Activated T-cell treated with anti-CD3 and anti-CD28 coated beads, Interleukin-2, amount 50 U/mL, for 24 hours (primary cell): ENCODE results near the gene SLC25A41.

Source experiments
- DNase-seq: peaks from one replicate; pipeline ENCODE4 v3.0.0-alpha.2; 2020
- H3K27ac Mint-ChIP-seq: 2 replicates; pipeline ENCODE4 v1.8.0; 2020; ENCODE audit warnings: mild to moderate bottlenecking, mixed read lengths
- H3K27me3 Mint-ChIP-seq: 2 replicates; pipeline ENCODE4 v1.8.0; 2020; ENCODE audit warnings: mixed read lengths
- H3K36me3 Mint-ChIP-seq: 2 replicates; pipeline ENCODE4 v1.8.0; 2020; ENCODE audit warnings: low read depth, mixed read lengths
- H3K4me1 Mint-ChIP-seq: 2 replicates; pipeline ENCODE4 v1.8.0; 2020; ENCODE audit warnings: low read depth, mixed read lengths
- H3K4me3 Mint-ChIP-seq: 2 replicates; pipeline ENCODE4 v1.8.0; 2020; ENCODE audit warnings: mild to moderate bottlenecking, moderate library complexity, mixed read lengths
- H3K9me3 Mint-ChIP-seq: 2 replicates; pipeline ENCODE4 v1.8.0; 2020; ENCODE audit warnings: mixed read lengths

The SLC25A41 gene

GRCh38 chr19:6433663-6434062 lies at the start of gene SLC25A41:
SLC25A41 (minus strand) TSS chr19:6433763; CDS start chr19:6433693, 70 bp downstream.
- Mint-ChIP-seq H3K9me3 (no peaks in the 10 kb centered on the region), H3K4me1 (no peaks in the 10 kb centered on the region), H3K36me3 (no peaks in the 10 kb centered on the region), H3K27ac (no peak within 1 kb of the TSS), H3K27me3 (no peaks in the 10 kb centered on the region), H3K4me3 (no peak within 1 kb of the TSS)
- no peak for DNase-seq

DNA sequence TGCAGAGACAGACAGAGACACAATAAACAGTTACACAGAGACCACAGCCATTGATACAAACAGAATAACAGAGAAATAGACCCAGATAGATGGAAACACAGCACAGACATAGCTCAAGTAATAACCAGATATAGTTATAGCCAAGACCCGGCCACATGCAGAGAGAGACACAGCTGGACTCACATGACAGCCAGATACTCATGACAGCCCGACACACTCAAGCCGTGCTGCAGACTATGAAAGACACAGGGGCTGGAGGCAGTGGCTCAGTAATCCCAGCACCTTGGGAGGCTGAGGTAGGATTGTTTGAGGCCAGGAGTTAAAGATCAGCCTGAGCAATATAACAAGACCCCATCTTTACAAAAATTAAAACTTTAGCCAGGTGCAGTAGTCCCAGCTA lies 49.7 kb upstream of the SLC25A41 start:
- Mint-ChIP-seq H3K27ac (peak overlapping the region; percentile 96), H3K4me3 (no peak overlapping the region)

DNA sequence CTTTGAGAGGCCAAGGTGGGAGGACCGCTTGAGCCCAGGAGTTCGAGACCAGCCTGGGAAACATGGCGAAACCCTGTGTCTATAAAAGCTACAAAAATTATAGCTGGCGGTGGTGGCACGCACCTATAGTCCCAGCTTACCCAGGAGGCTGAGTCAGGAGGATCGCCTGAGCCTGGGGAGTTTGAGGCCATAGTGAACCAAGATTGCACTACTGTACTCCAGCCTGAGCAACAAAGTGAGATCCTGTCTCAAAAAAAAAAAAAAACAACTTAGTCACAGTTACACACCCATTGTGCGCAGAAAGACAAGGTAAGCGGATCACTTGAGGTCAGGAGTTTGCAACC lies 48.8 kb upstream of the SLC25A41 start:
- no peak for DNase-seq
- peaks cover 24% of the 10 kb centered on the region for H3K36me3 Mint-ChIP-seq
- H3K4me3 Mint-ChIP-seq: peak overlapping the region; percentile 95
- H3K9me3 Mint-ChIP-seq: no peaks in the 10 kb centered on the region
- H3K27ac Mint-ChIP-seq: peak overlapping the region; percentile 96
- H3K4me1 Mint-ChIP-seq: peaks cover 31% of the 10 kb centered on the region
- no peaks in the 10 kb centered on the region for H3K27me3 Mint-ChIP-seq

More for the DNA sequence above, 49.7 kb upstream of the SLC25A41 start:
- DNase-seq: no peak
- Mint-ChIP-seq H3K9me3 (no peaks in the 10 kb centered on the region), H3K36me3 (peaks cover 22% of the 10 kb centered on the region), H3K4me1 (peaks cover 31% of the 10 kb centered on the region), H3K27me3 (no peaks in the 10 kb centered on the region)

- Mint-ChIP-seq H3K27me3 (no peaks in the 10 kb centered on the region), H3K4me3 (peak within 1 kb of the TSS; percentile 95), H3K9me3 (no peaks in the 10 kb centered on the region), H3K27ac (peak within 1 kb of the TSS; percentile 96), H3K36me3 (peaks cover 29% of the 10 kb centered on the region), H3K4me1 (peaks cover 31% of the 10 kb centered on the region)
- peak; percentile 83 for DNase-seq
These were observed 48.2 kb upstream of the SLC25A41 start, which contains the start of gene DENND1C for GRCh38 chr19:6481541-6482342. DENND1C (minus strand) TSS chr19:6481787; CDS start chr19:6481695, 92 bp downstream.

DNA sequence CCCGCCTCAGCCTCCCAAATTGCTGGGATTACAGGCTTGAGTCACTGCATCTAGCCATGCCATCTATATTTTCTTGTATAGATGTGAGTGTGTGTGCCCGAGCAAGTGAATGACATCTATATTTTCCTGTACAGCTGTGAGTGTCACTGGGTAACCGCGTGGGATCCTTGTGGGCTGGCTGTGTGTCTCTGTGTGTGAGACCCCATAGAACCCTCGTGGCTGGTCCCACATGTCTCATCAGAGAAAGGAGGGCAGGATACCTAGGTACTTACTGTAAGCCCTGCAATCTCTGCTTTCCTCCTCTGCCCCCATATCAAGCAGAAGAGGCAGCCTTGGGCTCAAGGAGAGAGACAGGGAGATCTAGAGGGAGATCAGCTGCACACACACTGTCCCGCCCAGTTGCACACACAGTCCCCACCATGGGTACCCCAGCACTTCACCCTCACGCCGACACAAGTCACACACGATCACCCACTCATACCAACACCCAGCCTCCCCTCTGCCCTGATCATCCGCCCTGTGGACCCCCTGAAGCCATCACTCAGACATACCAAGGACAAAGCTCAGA lies 47.4 kb upstream of the SLC25A41 start:
- Mint-ChIP-seq H3K4me3 (peak overlapping the region; percentile 95), H3K27ac (peak overlapping the region; percentile 96), H3K36me3 (peaks cover 37% of the 10 kb centered on the region), H3K9me3 (no peaks in the 10 kb centered on the region), H3K4me1 (peaks cover 31% of the 10 kb centered on the region), H3K27me3 (no peaks in the 10 kb centered on the region)
- DNase-seq: peak; percentile 63

DNA sequence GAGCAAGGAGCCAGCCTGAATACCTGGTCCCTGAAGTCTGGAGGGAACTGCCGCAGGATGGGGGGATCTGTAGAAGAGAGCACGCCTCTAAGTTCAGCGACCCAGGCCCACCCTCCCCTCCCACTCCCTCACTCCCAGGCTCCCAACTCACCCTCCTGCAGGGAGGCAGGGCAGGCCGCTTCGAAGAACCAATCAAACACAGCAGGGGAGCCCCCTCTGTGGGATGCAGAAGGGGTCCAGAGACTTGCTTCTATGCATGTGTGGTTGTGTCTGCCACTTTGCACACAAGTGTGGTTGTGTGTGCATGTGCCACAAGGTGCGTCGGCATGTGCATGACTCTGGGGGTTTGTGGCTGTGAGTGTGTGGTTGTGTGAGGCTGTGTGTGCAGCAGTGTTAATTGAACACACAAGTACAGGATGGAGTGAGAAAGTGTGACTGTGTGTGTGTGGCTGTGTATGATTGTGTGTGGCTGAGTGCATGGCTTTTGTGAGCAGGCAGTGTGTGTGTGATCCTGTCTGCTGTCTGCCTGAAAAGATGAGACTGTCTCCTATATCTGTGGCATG lies 46.4 kb upstream of the SLC25A41 start:
- DNase-seq: no peak
- Mint-ChIP-seq H3K4me1 (peaks cover 31% of the 10 kb centered on the region), H3K27me3 (no peaks in the 10 kb centered on the region), H3K36me3 (peaks cover 44% of the 10 kb centered on the region), H3K4me3 (peak overlapping the region; percentile 95), H3K9me3 (no peaks in the 10 kb centered on the region), H3K27ac (peak overlapping the region; percentile 96)

DNA sequence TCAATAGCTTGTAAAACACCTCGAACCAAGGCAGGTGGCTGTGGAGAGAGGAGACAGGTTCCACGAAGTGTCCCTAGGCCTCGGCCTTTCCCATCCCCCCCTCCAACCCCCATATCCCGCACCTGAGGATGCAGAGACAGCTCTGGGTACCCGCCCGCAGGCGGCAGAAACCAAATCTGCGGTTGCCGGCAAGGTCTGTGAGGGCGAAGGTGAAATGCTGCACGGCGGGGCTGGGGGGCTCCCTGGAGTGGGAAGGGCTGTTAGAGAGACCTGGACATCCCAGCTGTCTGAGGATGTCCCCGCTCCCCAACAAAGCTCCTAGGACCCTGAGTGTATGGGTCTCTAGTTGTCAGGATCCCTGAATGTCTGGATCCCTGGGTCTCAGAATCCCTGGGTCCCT lies 45.3 kb upstream of the SLC25A41 start:
- Mint-ChIP-seq H3K4me1 (peaks cover 32% of the 10 kb centered on the region), H3K4me3 (no peak overlapping the region), H3K27me3 (no peaks in the 10 kb centered on the region), H3K27ac (peak overlapping the region; percentile 80), H3K36me3 (peaks cover 54% of the 10 kb centered on the region), H3K9me3 (no peaks in the 10 kb centered on the region)
- DNase-seq: no peak

- H3K4me1 Mint-ChIP-seq: peaks cover 21% of the 10 kb centered on the region
- H3K9me3 Mint-ChIP-seq: no peaks in the 10 kb centered on the region
- no peak overlapping the region for H3K4me3 Mint-ChIP-seq
- no peak overlapping the region for H3K27ac Mint-ChIP-seq
- no peaks in the 10 kb centered on the region for H3K27me3 Mint-ChIP-seq
- DNase-seq: no peak
- peaks cover 64% of the 10 kb centered on the region for H3K36me3 Mint-ChIP-seq
These were observed 43.4 kb upstream of the SLC25A41 start for GRCh38 chr19:6476896-6477431.

- Mint-ChIP-seq H3K27me3 (no peaks in the 10 kb centered on the region), H3K27ac (no peak overlapping the region), H3K4me3 (no peak overlapping the region), H3K36me3 (peaks cover 65% of the 10 kb centered on the region), H3K9me3 (no peaks in the 10 kb centered on the region), H3K4me1 (peaks cover 17% of the 10 kb centered on the region)
- peak; percentile 83 for DNase-seq
These were observed 42.8 kb upstream of the SLC25A41 start for GRCh38 chr19:6476155-6476895.

- no peaks in the 10 kb centered on the region for H3K27me3 Mint-ChIP-seq
- no peaks in the 10 kb centered on the region for H3K9me3 Mint-ChIP-seq
- H3K36me3 Mint-ChIP-seq: peaks cover 66% of the 10 kb centered on the region
These were observed 42.0 kb upstream of the SLC25A41 start for GRCh38 chr19:6475321-6476108.

DNA sequence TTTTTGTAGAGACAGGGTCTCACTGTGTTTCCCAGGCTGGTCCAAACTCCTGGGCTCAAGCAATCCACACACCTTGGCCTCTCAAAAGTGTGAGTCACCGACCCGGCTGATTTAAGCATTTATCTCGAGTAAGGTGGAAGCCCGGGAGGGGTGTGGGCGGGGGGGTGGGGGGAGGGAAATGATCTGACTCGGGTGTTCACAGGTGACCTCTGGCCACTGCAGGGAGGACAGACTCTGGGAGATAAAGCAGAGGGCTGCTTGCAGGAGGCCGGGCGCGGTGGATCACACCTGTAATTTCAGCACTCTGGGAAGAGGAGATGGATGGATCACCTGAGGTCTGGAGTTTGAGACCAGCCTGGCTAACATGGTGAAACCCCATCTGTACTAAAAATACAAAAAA lies 40.1 kb upstream of the SLC25A41 start:
- Mint-ChIP-seq H3K36me3 (peaks cover 69% of the 10 kb centered on the region), H3K4me3 (no peak overlapping the region)
- DNase-seq: no peak

More at GRCh38 chr19:6475321-6476108, 42.0 kb upstream of the SLC25A41 start:
- DNase-seq: no peak
- Mint-ChIP-seq H3K4me1 (peaks cover 13% of the 10 kb centered on the region), H3K27ac (no peak overlapping the region), H3K4me3 (no peak overlapping the region)

DNA sequence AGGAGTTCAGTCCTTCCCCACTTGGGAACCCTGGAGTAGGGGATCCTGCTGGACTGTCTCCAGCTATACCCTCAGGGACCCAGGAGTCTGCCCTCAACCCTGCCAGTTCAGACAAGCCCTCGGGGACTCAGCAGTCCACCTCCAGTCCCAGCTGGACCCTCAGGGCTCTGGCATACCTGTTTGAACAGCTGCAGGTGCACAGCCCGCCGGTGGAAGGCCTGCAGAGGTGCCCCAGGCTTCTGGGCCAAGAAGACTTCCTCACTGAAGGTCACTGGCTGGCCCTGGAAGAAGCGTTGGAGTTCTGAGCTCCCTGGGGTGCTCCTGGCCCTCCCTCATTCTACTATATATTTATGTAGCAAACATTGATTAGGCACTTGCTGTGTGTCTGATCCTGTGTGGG lies 39.1 kb upstream of the SLC25A41 start:
- H3K27me3 Mint-ChIP-seq: no peaks in the 10 kb centered on the region
- H3K36me3 Mint-ChIP-seq: peaks cover 76% of the 10 kb centered on the region
- no peak overlapping the region for H3K27ac Mint-ChIP-seq
- H3K9me3 Mint-ChIP-seq: no peaks in the 10 kb centered on the region
- H3K4me3 Mint-ChIP-seq: no peak overlapping the region
- H3K4me1 Mint-ChIP-seq: peaks cover 2% of the 10 kb centered on the region
- DNase-seq: no peak

More for the DNA sequence above, 40.1 kb upstream of the SLC25A41 start:
- no peaks in the 10 kb centered on the region for H3K27me3 Mint-ChIP-seq
- H3K27ac Mint-ChIP-seq: peak overlapping the region; percentile 37
- H3K9me3 Mint-ChIP-seq: no peaks in the 10 kb centered on the region
- H3K4me1 Mint-ChIP-seq: peaks cover 2% of the 10 kb centered on the region

GRCh38 chr19:6471076-6471475 lies 37.5 kb upstream of the SLC25A41 start:
- DNase-seq: no peak
- H3K4me3 Mint-ChIP-seq: no peak overlapping the region
- H3K27ac Mint-ChIP-seq: no peak overlapping the region
- H3K9me3 Mint-ChIP-seq: no peaks in the 10 kb centered on the region
- no peaks in the 10 kb centered on the region for H3K27me3 Mint-ChIP-seq
- H3K36me3 Mint-ChIP-seq: peaks cover 71% of the 10 kb centered on the region
- H3K4me1 Mint-ChIP-seq: peaks cover 2% of the 10 kb centered on the region

GRCh38 chr19:6470173-6470572 lies 36.6 kb upstream of the SLC25A41 start:
- Mint-ChIP-seq H3K9me3 (no peaks in the 10 kb centered on the region), H3K36me3 (peaks cover 65% of the 10 kb centered on the region), H3K27ac (no peak overlapping the region), H3K4me3 (no peak overlapping the region), H3K4me1 (peaks cover 2% of the 10 kb centered on the region), H3K27me3 (no peaks in the 10 kb centered on the region)
- no peak for DNase-seq
